NCI-H345 treated with DMSO at 0.1 percent for 48 hours (cell line): Measurements from ENCODE around the gene TBC1D3B.
"Not testable (repeated sequence)": the region's sequence is repeated elsewhere in the genome, so short reads cannot be mapped to it uniquely, and the experiment has no call there.

Experiments
- DNase-seq: peaks from one replicate; lab custom pipeline; 2025; ENCODE audit not compliant: unreplicated experiment; lab: John Stamatoyannopoulos, UW

TBC1D3B gene

GRCh38 chr17:36131421-36131820 lies 45.0 kb downstream of the TBC1D3B start:
- no peak for DNase-seq

- no peak for DNase-seq
Measured at GRCh38 chr17:36130346-36130745, 46.1 kb downstream of the TBC1D3B start.

GRCh38 chr17:36129616-36130015 lies 46.8 kb downstream of the TBC1D3B start:
- no peak for DNase-seq

GRCh38 chr17:36128411-36128978 lies 47.9 kb downstream of the TBC1D3B start:
- DNase-seq: no peak

- DNase-seq: no peak
Measured at GRCh38 chr17:36127911-36128310, 48.5 kb downstream of the TBC1D3B start.

- no peak for DNase-seq
Measured at GRCh38 chr17:36127199-36127893, 49.1 kb downstream of the TBC1D3B start.

GRCh38 chr17:36124879-36125824 lies 51.3 kb downstream of the TBC1D3B start:
- DNase-seq: no peak

GRCh38 chr17:36123431-36123830 lies 53.0 kb downstream of the TBC1D3B start:
- no peak for DNase-seq

- DNase-seq: not testable (repeated sequence)
Measured at GRCh38 chr17:36121099-36121498, 55.3 kb downstream of the TBC1D3B start.

GRCh38 chr17:36120221-36120620 lies 56.2 kb downstream of the TBC1D3B start:
- no peak for DNase-seq

GRCh38 chr17:36118477-36119353 lies 57.7 kb downstream of the TBC1D3B start:
- DNase-seq: no peak

GRCh38 chr17:36117505-36118382 lies 58.7 kb downstream of the TBC1D3B start:
- no peak for DNase-seq
